ENCODE measurements around the gene LAMA3. TPM values are rescaled to one million over a fixed set of nuclear protein-coding genes. Genes with fewer than 3 reads are reported as not detected.

Gene LAMA3
- total RNA-seq, 1 experiment from 2014 or later = 0.56 TPM

GRCh38 chr18:23967321-23968089 lies 278.3 kb downstream of the LAMA3 start:
- peak; percentile 37 for DNase-seq (ENCODE audit: low read depth)

- no peak for DNase-seq (ENCODE audit: low read depth)
These were observed 279.7 kb downstream of the LAMA3 start for GRCh38 chr18:23968638-23969604.

- DNase-seq (ENCODE audit: low read depth) = no peak
These were observed 280.4 kb downstream of the LAMA3 start for GRCh38 chr18:23969664-23970063.

GRCh38 chr18:23970161-23971096 lies 281.2 kb downstream of the LAMA3 start:
- DNase-seq (ENCODE audit: low read depth) = no peak

- no peak for DNase-seq (ENCODE audit: low read depth)
These were observed 281.8 kb downstream of the LAMA3 start for GRCh38 chr18:23971097-23971440.

GRCh38 chr18:23971666-23972230 lies 282.5 kb downstream of the LAMA3 start:
- no peak for DNase-seq (ENCODE audit: low read depth)

- DNase-seq (ENCODE audit: low read depth) = no peak
These were observed 283.2 kb downstream of the LAMA3 start for GRCh38 chr18:23972453-23972852.

GRCh38 chr18:23977103-23977502 lies 287.9 kb downstream of the LAMA3 start:
- DNase-seq (ENCODE audit: low read depth) = no peak

- no peak for DNase-seq (ENCODE audit: low read depth)
These were observed 288.6 kb downstream of the LAMA3 start for GRCh38 chr18:23977719-23978483.

GRCh38 chr18:23981369-23981980 lies 292.2 kb downstream of the LAMA3 start:
- no peak for DNase-seq (ENCODE audit: low read depth)

GRCh38 chr18:23982155-23983079 lies 293.2 kb downstream of the LAMA3 start:
- DNase-seq (ENCODE audit: low read depth) = peak; percentile 67

- no peak for DNase-seq (ENCODE audit: low read depth)
These were observed 293.9 kb downstream of the LAMA3 start for GRCh38 chr18:23983112-23983511.

GRCh38 chr18:23986600-23987359 lies 297.5 kb downstream of the LAMA3 start:
- DNase-seq (ENCODE audit: low read depth) = no peak

- DNase-seq (ENCODE audit: low read depth) = no peak
These were observed 301.5 kb downstream of the LAMA3 start for GRCh38 chr18:23990474-23991410.

GRCh38 chr18:23992089-23992940 lies 303.1 kb downstream of the LAMA3 start:
- no peak for DNase-seq (ENCODE audit: low read depth)

GRCh38 chr18:23992941-23993280 lies 303.7 kb downstream of the LAMA3 start:
- DNase-seq (ENCODE audit: low read depth) = no peak

Measured in HT1080 (cell line).